Peyer's patch (tissue), 4 donors: ENCODE data around the gene VPS8. TPM values are rescaled to one million over a fixed set of nuclear protein-coding genes. Genes with fewer than 3 reads are reported as not detected.

ENCODE experiments used
- DNase-seq, 3 donors: peaks; one replicate each; pipeline ENCODE4 v3.0.0-alpha.2; 2017 to 2019
- H3K27ac ChIP-seq, 4 donors: fragments of 200-600 bp; sonication (generic); one replicate each; pipeline ENCODE4 v1.5.1; 2016 to 2019
- H3K27me3 ChIP-seq, 2 donors: fragments of 200-600 bp; sonication (generic); one replicate each; pipeline ENCODE4 v1.5.1; 2019
- H3K36me3 ChIP-seq, 3 donors: fragments of 200-600 bp; sonication (generic); one replicate each; pipeline ENCODE4 v1.5.1; 2016 to 2019
- H3K4me1 ChIP-seq, 4 donors: fragments of 200-600 bp; sonication (generic); one replicate each; pipeline ENCODE4 v1.5.1; 2016 to 2019
- H3K4me3 ChIP-seq, 4 donors: fragments of 200-600 bp; sonication (generic); 1 replicate in 3 of 4; 2 replicates in 1 of 4; pipeline ENCODE4 v1.5.1; 2016 to 2019; ENCODE audit warnings: mild to moderate bottlenecking in 1 of 4
- H3K9me3 ChIP-seq, 4 donors: fragments of 200-600 bp; sonication (generic); one replicate each; pipeline ENCODE4 v1.5.1; 2016 to 2019; ENCODE audit warnings: mild to moderate bottlenecking in 1 of 4
- POLR2A ChIP-seq, 2 donors: fragments of 450-650 bp; IDR thresholded peaks; one replicate each; pipeline ENCODE4 v1.5.1; 2017; ENCODE audit warnings: antibody characterized with exemption in 2 of 2, mild to moderate bottlenecking in 2 of 2, moderate library complexity in 2 of 2
- total RNA-seq, 4 donors: library from RNA; depleted of rRNA; stranded (reverse); fragments of >200 nt; gene quantifications; one replicate each; pipeline ENCODE4 v1.1.0, GENCODE V29; 2016
- TF ChIP-seq, protein P1 (sequence below), 6 experiments: fragments of 450-650 bp in 4 of 6; fragments of 200-600 bp in 2 of 6; sonication (generic) in 1 of 6; IDR thresholded peaks; one replicate each; pipeline ENCODE4 v1.5.1; 2017 to 2019; ENCODE audit warnings: antibody characterized with exemption in 6 of 6, mild to moderate bottlenecking in 3 of 6, moderate library complexity in 1 of 6

VPS8 gene
- total RNA-seq, 4 donors from 2014 or later = 49.7 to 109 (median 74.3) TPM

DNA sequence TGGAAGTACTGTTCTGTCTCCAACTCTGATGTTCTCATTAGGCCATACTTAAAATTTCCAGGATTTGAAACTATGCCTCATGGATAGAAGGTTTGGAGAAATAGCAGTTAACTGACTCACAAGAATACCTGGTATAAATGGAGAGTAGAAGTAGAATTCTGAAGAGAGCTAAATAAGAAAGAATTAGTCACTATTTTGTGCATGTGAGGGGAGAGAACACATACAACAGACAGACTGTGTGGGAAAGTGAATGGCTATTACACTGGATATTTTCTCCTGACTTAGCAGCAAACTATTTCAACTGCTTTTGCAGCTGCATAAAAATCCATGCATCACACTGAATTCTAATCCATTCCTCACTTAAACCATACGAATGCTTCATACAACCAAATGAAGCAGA is 269.6 kb downstream of the VPS8 start:
- Histone ChIP-seq H3K4me3 (no peak overlapping the region), H3K27ac (no peak overlapping the region), H3K36me3 (peaks cover 0 to 9% (median 0%) of the 10 kb centered on the region in 3 donors), H3K27me3 (no peaks in the 10 kb centered on the region), H3K4me1 (peaks cover 0 to 8% (median 0%) of the 10 kb centered on the region in 4 donors), H3K9me3 (no peaks in the 10 kb centered on the region)
- TF ChIP-seq POLR2A (IDR thresholded peaks at IDR 0.05) = no peak
- TF ChIP-seq, protein P1, sequence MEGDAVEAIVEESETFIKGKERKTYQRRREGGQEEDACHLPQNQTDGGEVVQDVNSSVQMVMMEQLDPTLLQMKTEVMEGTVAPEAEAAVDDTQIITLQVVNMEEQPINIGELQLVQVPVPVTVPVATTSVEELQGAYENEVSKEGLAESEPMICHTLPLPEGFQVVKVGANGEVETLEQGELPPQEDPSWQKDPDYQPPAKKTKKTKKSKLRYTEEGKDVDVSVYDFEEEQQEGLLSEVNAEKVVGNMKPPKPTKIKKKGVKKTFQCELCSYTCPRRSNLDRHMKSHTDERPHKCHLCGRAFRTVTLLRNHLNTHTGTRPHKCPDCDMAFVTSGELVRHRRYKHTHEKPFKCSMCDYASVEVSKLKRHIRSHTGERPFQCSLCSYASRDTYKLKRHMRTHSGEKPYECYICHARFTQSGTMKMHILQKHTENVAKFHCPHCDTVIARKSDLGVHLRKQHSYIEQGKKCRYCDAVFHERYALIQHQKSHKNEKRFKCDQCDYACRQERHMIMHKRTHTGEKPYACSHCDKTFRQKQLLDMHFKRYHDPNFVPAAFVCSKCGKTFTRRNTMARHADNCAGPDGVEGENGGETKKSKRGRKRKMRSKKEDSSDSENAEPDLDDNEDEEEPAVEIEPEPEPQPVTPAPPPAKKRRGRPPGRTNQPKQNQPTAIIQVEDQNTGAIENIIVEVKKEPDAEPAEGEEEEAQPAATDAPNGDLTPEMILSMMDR (IDR thresholded peaks at IDR 0.05) = no peak
- DNase-seq = no peak

DNA sequence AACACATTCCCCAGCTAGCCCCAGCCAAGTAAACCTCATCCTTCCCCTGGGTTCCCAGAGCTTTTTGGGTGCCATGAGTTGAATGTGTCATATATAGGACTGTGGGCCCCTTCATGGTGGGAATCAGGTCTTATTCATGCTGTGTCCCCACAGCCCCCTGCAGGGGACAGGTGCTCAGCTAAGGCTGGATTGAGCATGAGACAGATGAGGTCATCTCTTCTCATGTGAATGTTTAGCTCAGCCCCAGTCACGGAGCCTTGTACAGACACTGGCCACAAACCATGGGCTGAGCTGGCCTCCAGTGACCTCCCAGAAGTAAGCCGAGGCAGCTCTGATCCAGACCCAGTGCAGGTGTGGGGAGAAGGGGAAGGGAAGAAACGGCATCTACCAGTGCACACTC is 270.2 kb downstream of the VPS8 start:
- DNase-seq = no peak
- Histone ChIP-seq H3K9me3 (no peaks in the 10 kb centered on the region), H3K27me3 (no peaks in the 10 kb centered on the region), H3K4me1 (peaks cover 0 to 8% (median 0%) of the 10 kb centered on the region in 4 donors), H3K27ac (no peak overlapping the region), H3K4me3 (no peak overlapping the region), H3K36me3 (peaks cover 0 to 9% (median 0%) of the 10 kb centered on the region in 3 donors)
- no peak for TF ChIP-seq POLR2A (IDR thresholded peaks at IDR 0.05)
- TF ChIP-seq, protein P1 (IDR thresholded peaks at IDR 0.05) = no peak

DNA sequence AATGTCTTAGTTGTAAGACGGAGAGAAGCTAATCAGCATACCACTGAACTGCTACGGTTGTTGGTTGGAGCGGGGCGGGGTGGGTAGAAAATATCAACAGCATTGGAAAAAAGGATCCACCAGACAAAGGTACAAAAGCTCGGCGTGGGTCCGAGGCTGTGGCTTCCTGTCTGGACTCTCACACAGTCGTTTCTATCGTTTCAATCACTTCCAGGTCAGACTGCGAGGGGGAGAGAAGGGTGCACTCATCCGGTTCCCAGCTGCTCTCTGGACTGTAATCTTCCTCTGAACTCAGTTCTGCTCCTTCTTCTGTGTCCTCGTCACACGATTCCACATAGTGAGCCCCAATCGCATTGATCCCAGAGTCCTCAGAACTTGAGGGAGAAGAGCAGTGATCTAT is 270.9 kb downstream of the VPS8 start:
- TF ChIP-seq, protein P1 (IDR thresholded peaks at IDR 0.05) = no peak
- no peak for TF ChIP-seq POLR2A (IDR thresholded peaks at IDR 0.05)
- no peak for DNase-seq

DNA sequence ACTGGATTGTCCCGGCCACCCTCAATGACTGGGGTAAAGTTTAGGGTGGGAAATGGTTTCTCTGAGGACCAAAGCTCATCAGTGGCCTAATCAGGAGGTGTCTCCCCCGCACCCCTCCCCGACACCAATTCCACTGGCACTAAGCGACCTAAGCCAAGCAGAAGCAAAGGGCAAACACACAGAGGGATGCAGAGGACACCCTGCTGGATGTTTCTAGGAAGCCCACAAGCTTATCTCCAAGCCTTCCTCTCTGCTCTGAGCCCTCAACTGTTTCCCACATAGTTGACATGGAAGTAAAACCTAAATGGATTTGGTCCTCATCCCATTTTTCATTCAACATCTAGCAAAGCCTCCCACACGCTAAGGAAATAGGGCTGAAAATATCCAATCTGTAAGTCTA is 272.4 kb downstream of the VPS8 start:
- H3K4me3 ChIP-seq = no peak overlapping the region
- no peak for TF ChIP-seq POLR2A (IDR thresholded peaks at IDR 0.05)
- TF ChIP-seq, protein P1 (IDR thresholded peaks at IDR 0.05) = no peak
- H3K4me1 ChIP-seq = peaks cover 0 to 8% (median 0%) of the 10 kb centered on the region in 4 donors
- DNase-seq = no peak
- no peaks in the 10 kb centered on the region for H3K9me3 ChIP-seq
- no peaks in the 10 kb centered on the region for H3K27me3 ChIP-seq
- peaks cover 0 to 9% (median 0%) of the 10 kb centered on the region in 3 donors for H3K36me3 ChIP-seq
- H3K27ac ChIP-seq = no peak overlapping the region

More for the DNA sequence above, 270.9 kb downstream of the VPS8 start:
- Histone ChIP-seq H3K27ac (no peak overlapping the region), H3K4me3 (no peak overlapping the region), H3K27me3 (no peaks in the 10 kb centered on the region), H3K4me1 (peaks cover 0 to 8% (median 0%) of the 10 kb centered on the region in 4 donors), H3K36me3 (peaks cover 0 to 9% (median 0%) of the 10 kb centered on the region in 3 donors), H3K9me3 (no peaks in the 10 kb centered on the region)

DNA sequence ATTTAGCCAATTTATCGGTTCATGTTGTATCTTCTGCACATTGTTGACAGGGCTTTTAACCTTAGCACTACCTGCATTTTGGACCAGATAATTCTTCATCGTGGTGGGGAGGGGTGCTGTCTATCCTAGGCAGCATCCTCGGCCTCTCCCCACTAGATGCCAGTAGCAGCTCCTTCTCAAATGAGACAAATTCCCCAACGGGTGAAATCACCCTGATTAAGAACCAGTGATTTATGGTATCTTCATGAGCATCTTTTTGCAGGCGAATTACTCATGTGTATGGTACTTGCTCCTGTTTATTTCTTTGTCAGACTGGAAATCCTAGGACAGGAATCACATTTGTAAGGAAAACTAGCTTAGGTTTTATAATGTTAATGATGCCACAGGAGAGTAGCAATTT is 272.9 kb downstream of the VPS8 start:
- DNase-seq = no peak
- Histone ChIP-seq H3K27me3 (no peaks in the 10 kb centered on the region), H3K4me3 (no peak overlapping the region), H3K27ac (no peak overlapping the region), H3K4me1 (peaks cover 0 to 3% (median 0%) of the 10 kb centered on the region in 4 donors), H3K36me3 (peaks cover 0 to 9% (median 0%) of the 10 kb centered on the region in 3 donors), H3K9me3 (no peaks in the 10 kb centered on the region)
- TF ChIP-seq, protein P1 (IDR thresholded peaks at IDR 0.05) = no peak
- no peak for TF ChIP-seq POLR2A (IDR thresholded peaks at IDR 0.05)

DNA sequence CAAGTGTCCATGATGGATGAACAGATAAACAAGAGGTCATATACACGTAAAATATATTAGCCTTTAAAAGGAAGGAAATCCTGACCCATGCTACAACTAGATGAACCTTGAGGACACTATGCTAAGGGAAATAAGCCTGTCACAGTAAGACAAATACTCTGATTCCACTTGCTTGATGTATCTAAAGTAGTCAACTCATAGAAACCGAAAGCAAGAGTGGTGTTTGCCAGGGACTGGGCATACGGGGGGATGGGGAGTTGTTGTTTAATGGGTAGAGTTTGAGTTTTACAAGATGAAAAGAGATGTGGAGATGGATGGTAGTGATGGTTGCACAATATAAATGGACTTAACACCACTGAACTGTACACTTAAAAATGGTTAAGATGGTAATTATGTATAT is 275.5 kb downstream of the VPS8 start:
- H3K27ac ChIP-seq = no peak overlapping the region
- no peaks in the 10 kb centered on the region for H3K4me1 ChIP-seq
- H3K36me3 ChIP-seq = peaks cover 0 to 4% (median 0%) of the 10 kb centered on the region in 3 donors
- H3K4me3 ChIP-seq = no peak overlapping the region
- no peak for TF ChIP-seq POLR2A (IDR thresholded peaks at IDR 0.05)
- TF ChIP-seq, protein P1 (IDR thresholded peaks at IDR 0.05) = no peak
- H3K27me3 ChIP-seq = no peaks in the 10 kb centered on the region
- H3K9me3 ChIP-seq = no peaks in the 10 kb centered on the region
- DNase-seq = no peak
